Heart left ventricle (tissue), 16 donors: Measurements from ENCODE around the gene S1PR5. TPM values are rescaled to one million over a fixed set of nuclear protein-coding genes. Genes with fewer than 3 reads are reported as not detected.

Source experiments
- ATAC-seq, 4 donors: fragments of 200-7000 bp; cut with Tn5 transposase; one replicate each; pipeline ENCODE4 v1.9.1; 2020 to 2022; ENCODE audit warnings: moderate library complexity in 4 of 4, mild to moderate bottlenecking in 3 of 4, moderate number of reproducible peaks in 1 of 4
- DNase-seq, 5 donors: peaks; one replicate each; pipeline ENCODE4 v3.0.0-alpha.2; 2020
- H3K27ac ChIP-seq, 12 donors: fragments of 200-600 bp; sonication (generic) in 4 of 12; one replicate each; pipeline versions ENCODE4 v1.5.0 to v1.8.0; 2016 to 2022; ENCODE audit warnings: mild to moderate bottlenecking in 2 of 12
- H3K27me3 ChIP-seq, 9 donors: fragments of 200-600 bp; sonication (generic) in 2 of 9; one replicate each; pipeline versions ENCODE4 v1.5.1 to v1.8.0; 2016 to 2022; ENCODE audit warnings: mild to moderate bottlenecking in 3 of 9
- H3K36me3 ChIP-seq, 9 donors: fragments of 200-600 bp; sonication (generic) in 2 of 9; one replicate each; pipeline versions ENCODE4 v1.5.0 to v1.8.0; 2018 to 2022; ENCODE audit warnings: mild to moderate bottlenecking in 2 of 9
- H3K4me1 ChIP-seq, 12 donors: fragments of 200-600 bp; sonication (generic) in 4 of 12; one replicate each; pipeline versions ENCODE4 v1.5.0 to v1.8.0; 2016 to 2022; ENCODE audit warnings: mild to moderate bottlenecking in 3 of 12
- H3K4me3 ChIP-seq, 12 donors: fragments of 200-600 bp; sonication (generic) in 4 of 12; one replicate each; pipeline versions ENCODE4 v1.5.0 to v1.8.0; 2017 to 2022; ENCODE audit warnings: mild to moderate bottlenecking in 9 of 12, moderate library complexity in 4 of 12
- H3K9me3 ChIP-seq, 12 donors: fragments of 200-600 bp; sonication (generic) in 4 of 12; one replicate each; pipeline versions ENCODE4 v1.5.0 to v1.8.0; 2016 to 2022; ENCODE audit warnings: mild to moderate bottlenecking in 1 of 12
- CTCF ChIP-seq, 12 donors: fragments of 200-600 bp; sonication (generic) in 4 of 12; IDR thresholded peaks; one replicate each; pipeline versions ENCODE4 v1.5.0 to v1.8.0; 2018 to 2022; ENCODE audit warnings: antibody characterized with exemption in 12 of 12, mild to moderate bottlenecking in 5 of 12
- POLR2A ChIP-seq, 2 donors: fragments of 450-650 bp; IDR thresholded peaks; one replicate each; pipeline ENCODE4 v1.6.1; 2017; ENCODE audit warnings: antibody characterized with exemption in 2 of 2, mild to moderate bottlenecking in 2 of 2, moderate library complexity in 2 of 2
- WGBS, 4 donors: extraction: QIAGEN DNeasy Blood & Tissue Kit in 2 of 4; methylation state at CpG; one replicate each; pipeline versions ENCODE4 v1.1.5 to v1.1.7; 2013 to 2018; 5-methylcytosine and 5-hydroxymethylcytosine counted together
- intact Hi-C, 10 donors: fragments of 100-400 bp; cut with DNase I; formaldehyde crosslinking; loops; one replicate each; pipeline versions ENCODE4 v1.11.1 to v1.14.2; 2022
- polyA plus RNA-seq, 2 donors: library from polyadenylated mRNA; stranded (reverse); fragments of 200-250 nt; gene quantifications; one replicate each; pipeline ENCODE4 v1.2.3, GENCODE V29; 2013
- total RNA-seq, 9 donors: library from RNA; depleted of rRNA in 2 of 9; stranded (reverse); fragments of >200 nt in 2 of 9; fragmentation: NEBNext Ultra II Directional in 3 of 9; extraction: Animal tissue kit (Norgen Biotek cat#: 25700) in 3 of 9; gene quantifications; one replicate each; pipeline versions ENCODE4 v1.1.0 to v1.2.4, GENCODE V29; 2016 to 2023
- donor health status: ischemic (EF 13 %, LVEDD 7.1; RV severe dilation, severe dysfunction).
- donor health status: healthy with polysubstance abuse.
- donor health status: DM: no; HTN: yes; CAD: no.
- donor health status: DM: no; HTN: no; CAD: no.
- donor health status: ischemic (EF 25% LVEDD 6.9; RV normal size, moderate dysfunction).
- donor health status: ischemic (EF 25% LVEDD 5.7; RV mildly dilated, moderate dysfunction).
- donor health status: healthy.
- donor health status: DM: yes; HTN: yes; CAD: no.
- donor health status: ischemic (EF 35%, LVEDD 5.7; RV mildly dilated, moderate dysfunction).
- donor health status: nonischemic (EF 11% LVEDD 7.7; RV severe dilation, severe dysfunction).
- donor health status: DM: yes; HTN: yes; CAD: no.
- donor health status: PGD.
- donor health status: ischemic (EF 29% LVEDD 5.4; RV normal size, mild dysfunction).
- donor health status: nonischemic (EF 23%, LVEDD 6.1; RV moderate dilation, normal function).

Gene S1PR5
- total and polyA plus RNA-seq, 11 donors = 0.10 to 1.7 (median 0.29) TPM; not detected in 4

DNA sequence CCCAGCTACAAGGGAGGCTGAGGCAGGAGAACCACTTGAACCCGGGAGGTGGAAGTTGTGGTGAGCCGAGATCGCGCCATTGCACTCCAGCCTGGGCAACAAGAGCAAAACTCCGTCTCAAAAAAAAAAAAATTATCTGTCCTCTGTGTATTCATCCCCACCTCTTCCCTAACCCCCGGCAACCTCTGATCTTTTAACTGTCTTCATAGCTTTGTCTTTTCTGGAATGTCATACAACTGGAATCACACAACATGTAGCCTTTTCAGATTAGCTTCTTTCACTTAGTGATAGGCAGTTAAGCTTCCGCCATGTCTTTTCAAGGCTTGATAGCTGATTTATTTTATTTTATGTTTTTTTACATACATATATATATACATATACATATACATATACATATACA lies 8.4 kb upstream of the S1PR5 start:
- intact Hi-C loops = no loop called here
- Histone ChIP-seq H3K4me3 (no peak overlapping the region), H3K9me3 (no peaks in the 10 kb centered on the region), H3K27ac (no peak overlapping the region), H3K4me1 (no peaks in the 10 kb centered on the region), H3K27me3 (no peaks in the 10 kb centered on the region), H3K36me3 (no peaks in the 10 kb centered on the region)
- DNase-seq (no peak), ATAC-seq (no peak)
- 87 to 93% (median 91%) methylated on average over 7 of the region's 7 CpGs for WGBS, 4 donors
- TF ChIP-seq CTCF (IDR thresholded peaks at IDR 0.05) (no peak), POLR2A (IDR thresholded peaks at IDR 0.05) (no peak)

DNA sequence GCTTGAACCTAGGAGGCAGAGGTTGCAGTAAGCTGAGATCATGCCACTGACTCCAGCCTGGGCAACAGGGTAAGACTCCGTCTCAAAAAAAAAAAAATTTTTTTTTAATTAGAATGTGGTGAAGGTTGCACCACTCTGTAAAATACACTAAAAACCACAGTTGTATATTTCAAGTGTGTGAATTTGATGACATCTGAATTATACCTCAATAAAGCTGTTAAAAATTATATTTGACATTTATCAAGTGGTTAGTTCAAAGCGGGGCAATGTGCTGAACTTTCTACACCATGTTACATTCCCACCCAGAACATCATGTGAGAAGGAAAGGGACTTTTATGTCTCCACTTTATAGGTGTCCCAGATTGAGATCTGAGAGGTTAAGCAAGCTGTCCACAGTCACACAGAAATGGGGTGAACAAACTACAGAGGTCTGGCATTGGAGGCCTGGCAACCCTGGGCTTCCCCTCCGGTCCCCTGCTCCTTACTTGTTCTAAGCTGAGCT lies 5.9 kb upstream of the S1PR5 start:
- no peak for TF ChIP-seq POLR2A (IDR thresholded peaks at IDR 0.05)
- no peak for DNase-seq
- WGBS, 4 donors = 77 to 90% (median 82%) methylated on average over 3 of the region's 3 CpGs
- H3K27ac ChIP-seq = no peak overlapping the region
- H3K4me3 ChIP-seq = no peak overlapping the region
- peaks cover 3 to 22% (median 17%) of the 10 kb centered on the region in 9 donors for H3K27me3 ChIP-seq
- peaks cover 0 to 11% (median 3%) of the 10 kb centered on the region in 12 donors for H3K4me1 ChIP-seq
- intact Hi-C loops = no loop called here
- no peak for ATAC-seq
- no peaks in the 10 kb centered on the region for H3K36me3 ChIP-seq
- H3K9me3 ChIP-seq = no peaks in the 10 kb centered on the region

DNA sequence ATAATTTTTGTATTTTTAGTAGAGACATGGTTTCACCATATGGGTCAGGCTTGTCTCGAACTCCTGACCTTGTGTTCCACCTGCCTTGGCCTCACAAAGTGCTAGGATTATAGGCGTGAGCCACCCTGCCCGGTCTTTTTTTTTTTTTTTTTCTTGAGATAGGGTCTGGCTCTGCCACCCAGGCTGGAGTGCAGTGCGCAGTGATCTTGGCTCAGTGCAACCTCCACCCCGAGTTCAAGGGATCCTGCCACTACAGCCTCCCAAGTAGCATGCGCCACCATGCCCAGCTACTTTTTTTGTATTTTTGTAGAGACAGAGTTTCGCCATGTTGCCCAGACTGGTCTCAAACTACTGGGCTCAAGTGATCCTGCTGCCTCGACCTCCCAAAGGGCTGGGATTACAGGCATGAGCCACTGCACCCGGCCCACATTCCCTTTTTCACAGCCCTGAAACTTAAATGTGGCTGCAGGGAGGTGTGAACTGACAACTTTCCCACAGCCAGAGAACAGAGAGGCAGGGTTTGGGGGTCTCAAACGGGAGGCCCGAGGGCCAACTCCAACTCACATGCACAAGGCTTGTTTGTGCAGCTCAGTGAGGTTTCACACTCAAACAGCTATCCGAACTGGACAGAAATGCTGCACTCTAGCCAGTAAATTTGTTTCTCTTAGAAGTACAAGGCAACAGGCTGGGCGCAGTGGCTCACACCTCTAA lies 4.4 kb upstream of the S1PR5 start:
- intact Hi-C loops = no loop called here
- no peak for DNase-seq
- Histone ChIP-seq H3K9me3 (no peaks in the 10 kb centered on the region), H3K4me3 (no peak overlapping the region), H3K27me3 (peaks cover 11 to 37% (median 31%) of the 10 kb centered on the region in 9 donors), H3K4me1 (peaks cover 0 to 26% (median 15%) of the 10 kb centered on the region in 12 donors), H3K36me3 (no peaks in the 10 kb centered on the region), H3K27ac (no peak overlapping the region)
- no peak for TF ChIP-seq POLR2A (IDR thresholded peaks at IDR 0.05)
- TF ChIP-seq CTCF (IDR thresholded peaks at IDR 0.05) = no peak
- 75 to 81% (median 78%) methylated on average over 13 of the region's 13 CpGs for WGBS, 4 donors
- no peak for ATAC-seq

GRCh38 chr19:10520652-10521318 lies 3.5 kb upstream of the S1PR5 start:
- no peak overlapping the region for H3K4me3 ChIP-seq
- no peaks in the 10 kb centered on the region for H3K9me3 ChIP-seq
- intact Hi-C loops = no loop called here
- 85 to 90% (median 87%) methylated on average over 15 of the region's 15 CpGs for WGBS, 4 donors
- no peaks in the 10 kb centered on the region for H3K36me3 ChIP-seq
- peaks cover 11 to 45% (median 34%) of the 10 kb centered on the region in 9 donors for H3K27me3 ChIP-seq
- H3K4me1 ChIP-seq = peaks cover 0 to 26% (median 15%) of the 10 kb centered on the region in 12 donors
- DNase-seq (no peak), ATAC-seq (no peak)
- TF ChIP-seq CTCF (IDR thresholded peaks at IDR 0.05) = no peak
- TF ChIP-seq POLR2A (IDR thresholded peaks at IDR 0.05) = no peak
- H3K27ac ChIP-seq = no peak overlapping the region
